NT2/D1 (cell line): ENCODE data around the gene NOTO.

Experiments
- DNase-seq: peaks from one replicate; pipeline ENCODE4 v3.0.0-alpha.2; 2011; ENCODE audit warnings: low read depth, low spot score
- H3K27me3 ChIP-seq: 2 replicates; pipeline ENCODE4 v1.6.0; 2011; ENCODE audit warnings: mild to moderate bottlenecking; ENCODE audit not compliant: insufficient read length, insufficient read depth
- H3K36me3 ChIP-seq: 2 replicates; pipeline ENCODE4 v1.6.1; 2011; ENCODE audit warnings: mild to moderate bottlenecking, low read length, mixed read lengths; ENCODE audit not compliant: insufficient read depth, insufficient read length
- H3K4me1 ChIP-seq: 2 replicates; pipeline ENCODE4 v1.5.1; 2011; ENCODE audit not compliant: insufficient read depth, insufficient read length
- H3K4me3 ChIP-seq: 2 replicates; pipeline ENCODE4 v1.5.1; 2011; ENCODE audit warnings: low read depth; ENCODE audit not compliant: insufficient read length
- H3K9ac ChIP-seq: 2 replicates; pipeline ENCODE4 v1.6.0; 2011; ENCODE audit warnings: low read depth; ENCODE audit not compliant: insufficient read length
- H3K9me3 ChIP-seq: 2 replicates; pipeline ENCODE4 v1.5.1; 2011; ENCODE audit warnings: mild to moderate bottlenecking, low read length; ENCODE audit not compliant: insufficient read depth
- SUZ12 ChIP-seq: IDR thresholded peaks from 2 replicates; pipeline ENCODE4 v1.6.1; 2011; ENCODE audit not compliant: insufficient read length, insufficient read depth; ENCODE audit errors: extremely low read depth
- YY1 ChIP-seq: IDR thresholded peaks from 2 replicates; pipeline ENCODE4 v1.6.1; 2011; ENCODE audit not compliant: insufficient read length, insufficient read depth
- ZNF274 ChIP-seq: IDR thresholded peaks from 2 replicates; pipeline ENCODE4 v1.6.1; 2011; ENCODE audit warnings: mild to moderate bottlenecking, low read depth, low read length

NOTO gene

GRCh38 chr2:73172963-73173362 is 29.4 kb upstream of the NOTO start:
- no peaks in the 10 kb centered on the region for H3K36me3 ChIP-seq
- H3K4me1 ChIP-seq: peaks cover 14% of the 10 kb centered on the region
- H3K9ac ChIP-seq: no peak overlapping the region
- no peak for DNase-seq
- H3K27me3 ChIP-seq: peaks cover 53% of the 10 kb centered on the region
- no peak overlapping the region for H3K4me3 ChIP-seq
- H3K9me3 ChIP-seq: peaks cover 4% of the 10 kb centered on the region; the same call in 1 of the 2 replicates
- TF ChIP-seq SUZ12: no peak

GRCh38 chr2:73173781-73174180 is 28.6 kb upstream of the NOTO start:
- Histone ChIP-seq H3K27me3 (peaks cover 60% of the 10 kb centered on the region), H3K4me1 (peaks cover 14% of the 10 kb centered on the region), H3K9ac (no peak overlapping the region), H3K4me3 (no peak overlapping the region), H3K36me3 (no peaks in the 10 kb centered on the region), H3K9me3 (peaks cover 5% of the 10 kb centered on the region; the same call in 1 of the 2 replicates)
- TF ChIP-seq SUZ12 (no peak), ZNF274 (no peak), YY1 (no peak)
- no peak for DNase-seq

DNA sequence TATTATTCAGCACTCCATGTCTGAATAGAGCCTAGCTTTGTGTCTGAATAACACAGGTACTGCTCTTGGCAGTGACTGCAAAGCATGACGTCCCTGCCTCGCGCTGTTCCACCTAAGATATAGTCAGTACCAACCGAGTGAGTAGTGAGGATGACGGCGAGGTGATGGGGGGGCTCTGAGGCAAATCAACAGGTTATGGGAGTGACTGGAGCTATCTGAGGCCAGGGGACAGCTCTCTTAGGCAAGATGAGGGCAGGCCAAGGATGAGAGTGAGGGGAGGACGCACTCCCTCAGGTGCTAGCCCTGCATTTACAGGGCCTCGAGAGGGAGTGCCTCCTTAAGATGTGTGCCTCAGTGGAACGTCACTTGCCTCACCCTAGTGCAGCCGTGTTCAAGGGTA is 28.1 kb upstream of the NOTO start:
- Histone ChIP-seq H3K4me1 (peaks cover 14% of the 10 kb centered on the region), H3K9ac (no peak overlapping the region), H3K9me3 (peaks cover 5% of the 10 kb centered on the region; the same call in 1 of the 2 replicates), H3K36me3 (no peaks in the 10 kb centered on the region), H3K4me3 (no peak overlapping the region), H3K27me3 (peaks cover 60% of the 10 kb centered on the region)
- no peak for DNase-seq
- TF ChIP-seq YY1 (no peak), SUZ12 (no peak), ZNF274 (no peak)

DNA sequence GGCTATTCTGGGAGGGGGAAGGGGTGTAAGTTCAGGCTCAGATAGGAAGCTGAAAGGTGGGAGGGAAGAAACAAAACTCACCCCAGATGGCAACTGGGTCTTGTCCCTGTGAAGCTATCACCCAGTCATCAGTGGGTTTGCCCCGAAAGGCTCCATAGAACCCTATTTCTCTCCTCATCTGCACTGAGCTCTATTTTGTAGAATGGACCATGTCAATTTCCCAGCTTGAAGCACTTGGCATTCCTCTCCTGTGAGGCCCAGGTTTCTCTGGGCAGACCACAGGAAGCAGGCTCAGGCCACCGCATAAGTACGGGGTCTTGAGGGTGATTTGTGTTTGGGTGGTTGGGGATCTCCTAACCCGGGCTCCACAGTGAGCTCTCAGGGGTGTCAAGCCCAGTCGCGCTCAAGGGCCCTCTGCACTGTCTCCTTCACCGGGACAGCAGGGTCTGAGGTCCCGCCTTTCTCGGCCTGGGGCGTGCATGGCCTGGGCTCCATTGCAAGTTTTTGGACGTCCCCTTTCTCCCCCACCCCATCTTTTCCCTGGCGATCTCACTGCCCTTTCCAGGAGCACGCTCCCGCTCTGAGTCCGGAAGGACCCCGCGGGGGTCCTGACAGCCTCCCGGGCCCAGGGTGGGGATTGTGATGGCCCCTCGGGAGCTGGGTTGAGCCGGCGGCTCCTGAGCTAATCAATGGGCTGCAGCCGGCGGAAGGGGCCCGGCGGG is 27.3 kb upstream of the NOTO start:
- TF ChIP-seq SUZ12 (no peak), ZNF274 (no peak), YY1 (no peak)
- peak overlapping the region; percentile 64 for H3K9ac ChIP-seq
- no peaks in the 10 kb centered on the region for H3K36me3 ChIP-seq
- no peak for DNase-seq
- peaks cover 63% of the 10 kb centered on the region for H3K27me3 ChIP-seq
- peak overlapping the region; percentile 43 for H3K4me3 ChIP-seq
- peaks cover 14% of the 10 kb centered on the region for H3K4me1 ChIP-seq
- H3K9me3 ChIP-seq: peaks cover 5% of the 10 kb centered on the region; the same call in 1 of the 2 replicates

GRCh38 chr2:73175663-73176204 is 26.6 kb upstream of the NOTO start:
- peaks cover 14% of the 10 kb centered on the region for H3K4me1 ChIP-seq
- H3K36me3 ChIP-seq: no peaks in the 10 kb centered on the region
- H3K9ac ChIP-seq: peak overlapping the region; percentile 64
- H3K9me3 ChIP-seq: peaks cover 5% of the 10 kb centered on the region; the same call in 1 of the 2 replicates
- H3K27me3 ChIP-seq: peaks cover 63% of the 10 kb centered on the region
- H3K4me3 ChIP-seq: peak overlapping the region; percentile 43
- TF ChIP-seq YY1 (no peak), SUZ12 (no peak), ZNF274 (no peak)
- no peak for DNase-seq

GRCh38 chr2:73176205-73176880 is 26.0 kb upstream of the NOTO start:
- Histone ChIP-seq H3K36me3 (no peaks in the 10 kb centered on the region), H3K27me3 (peaks cover 63% of the 10 kb centered on the region), H3K9ac (peak overlapping the region; percentile 67), H3K4me1 (peaks cover 14% of the 10 kb centered on the region), H3K9me3 (peaks cover 5% of the 10 kb centered on the region; the same call in 1 of the 2 replicates), H3K4me3 (peak overlapping the region; percentile 43)
- DNase-seq: no peak
- no peak for TF ChIP-seq SUZ12
- TF ChIP-seq ZNF274: no peak
- TF ChIP-seq YY1: no peak

DNA sequence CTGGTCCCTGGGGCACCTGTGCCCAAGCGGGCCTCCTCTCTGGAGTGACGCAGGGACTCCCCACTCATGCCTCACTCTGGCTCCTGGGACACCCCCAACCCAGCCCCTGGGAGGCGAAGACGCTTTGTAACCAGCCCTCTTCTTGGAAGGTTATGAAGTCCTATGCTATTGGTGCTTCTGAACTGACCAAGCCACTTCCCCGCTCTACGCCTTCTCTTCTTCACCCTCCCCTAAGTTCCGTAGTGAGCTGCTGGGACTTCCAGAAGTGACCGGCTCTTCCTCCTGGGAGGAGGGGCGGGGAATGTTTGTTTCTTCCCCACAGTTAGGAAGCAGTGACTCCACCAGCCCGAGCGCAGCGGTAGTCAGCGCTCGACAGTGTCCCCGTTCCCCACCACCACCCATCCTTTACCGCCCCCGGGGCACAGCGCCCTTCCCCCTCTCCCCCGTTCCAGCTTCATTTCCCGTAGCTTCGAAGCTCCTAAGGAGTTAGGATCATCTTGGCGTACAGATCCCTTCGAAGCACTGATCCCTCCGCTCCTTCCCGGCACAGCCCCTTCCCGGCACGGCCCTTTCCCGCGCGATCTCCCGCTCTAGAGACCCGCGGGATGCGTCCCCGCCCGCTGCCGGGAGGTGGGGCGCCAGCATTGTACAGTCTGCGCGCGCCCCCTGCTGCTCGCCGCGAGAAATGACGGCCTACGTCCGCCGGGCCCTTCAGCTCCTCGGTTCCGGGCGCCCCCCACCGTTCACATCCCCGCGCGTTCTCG is 25.3 kb upstream of the NOTO start:
- Histone ChIP-seq H3K4me1 (peaks cover 14% of the 10 kb centered on the region), H3K9ac (peak overlapping the region; percentile 67), H3K4me3 (peak overlapping the region; percentile 39), H3K9me3 (peaks cover 5% of the 10 kb centered on the region; the same call in 1 of the 2 replicates), H3K36me3 (no peaks in the 10 kb centered on the region), H3K27me3 (peaks cover 63% of the 10 kb centered on the region)
- TF ChIP-seq YY1 (no peak), SUZ12 (no peak), ZNF274 (no peak)
- DNase-seq: peak; percentile 74
